ENCODE data around the gene FTCD.
A peak's percentile ranks its signal among the peaks of the same experiment; 100 is the strongest.
"Not testable (repeated sequence)": the region's sequence is repeated elsewhere in the genome, so short reads cannot be mapped to it uniquely, and the experiment has no call there.

The FTCD gene

GRCh38 chr21:46155514-46156377, at the start of gene FTCD:
Gene FTCD, minus strand, starts transcription at chr21:46155579. Its CDS starts 56 bp downstream, at chr21:46155523.
- DNase-seq (ENCODE audit: low spot score) = no peak

GRCh38 chr21:46205166-46205565, 49.8 kb upstream of the FTCD start:
- no peak for DNase-seq (ENCODE audit: low spot score)

GRCh38 chr21:46203203-46203600, 47.8 kb upstream of the FTCD start:
- no peak for DNase-seq (ENCODE audit: low spot score)

GRCh38 chr21:46202592-46203202, 47.3 kb upstream of the FTCD start:
- no peak for DNase-seq (ENCODE audit: low spot score)

- DNase-seq (ENCODE audit: low spot score) = not testable (repeated sequence)
Measured at GRCh38 chr21:46200877-46201803, 45.8 kb upstream of the FTCD start.

GRCh38 chr21:46199436-46200373, 44.3 kb upstream of the FTCD start:
- DNase-seq (ENCODE audit: low spot score) = no peak

- DNase-seq (ENCODE audit: low spot score) = no peak
Measured at GRCh38 chr21:46196733-46197132, 41.4 kb upstream of the FTCD start.

- DNase-seq (ENCODE audit: low spot score) = no peak
Measured at GRCh38 chr21:46195595-46196195, 40.3 kb upstream of the FTCD start.

- DNase-seq (ENCODE audit: low spot score) = no peak
Measured at GRCh38 chr21:46194374-46195334, 39.3 kb upstream of the FTCD start.

GRCh38 chr21:46193829-46194373, 38.5 kb upstream of the FTCD start:
- DNase-seq (ENCODE audit: low spot score) = no peak

GRCh38 chr21:46191686-46192575, 36.6 kb upstream of the FTCD start:
- DNase-seq (ENCODE audit: low spot score) = no peak

GRCh38 chr21:46191257-46191685, 35.9 kb upstream of the FTCD start:
- DNase-seq (ENCODE audit: low spot score) = peak; percentile 91

GRCh38 chr21:46190491-46191131, 35.2 kb upstream of the FTCD start:
- no peak for DNase-seq (ENCODE audit: low spot score)

GRCh38 chr21:46189959-46190490, 34.6 kb upstream of the FTCD start:
- no peak for DNase-seq (ENCODE audit: low spot score)

- peak; percentile 68 for DNase-seq (ENCODE audit: low spot score)
Measured at GRCh38 chr21:46189213-46189958, 34.0 kb upstream of the FTCD start.
